CD14-positive monocyte (primary cell): ENCODE data around the gene TKTL1. TPM values are rescaled to one million over a fixed set of nuclear protein-coding genes. Genes with fewer than 3 reads are reported as not detected.

Experiments
- DNase-seq, 3 donors: peaks; one replicate each; pipeline ENCODE4 v3.0.0-alpha.2; 2011 to 2022
- H2AFZ ChIP-seq: 2 replicates; pipeline ENCODE4 v1.6.0; 2012; ENCODE audit warnings: mild to moderate bottlenecking, low read depth, low read length, inconsistent platforms; ENCODE audit not compliant: insufficient read depth, poor library complexity, severe bottlenecking
- H3K27ac ChIP-seq, 2 donors: 1 replicate in 1 of 2; 2 replicates in 1 of 2; pipeline ENCODE4 v1.5.1; 2012 to 2013; ENCODE audit warnings: low read length in 2 of 2, control low read depth in 1 of 2, inconsistent platforms in 1 of 2, low read depth in 1 of 2, mild to moderate bottlenecking in 1 of 2
- H3K27me3 ChIP-seq, 2 donors: one replicate each; pipeline versions ENCODE4 v1.6.0 to v1.6.1; 2011 to 2013; ENCODE audit warnings: low read length in 2 of 2; ENCODE audit not compliant: control insufficient read depth in 2 of 2, insufficient read depth in 2 of 2
- H3K36me3 ChIP-seq, 2 donors: replicated peaks in 1 of 2; 1 replicate in 1 of 2; 2 replicates in 1 of 2; pipeline versions ENCODE4 v1.5.1 to v1.6.1; 2012 to 2013; ENCODE audit warnings: low read length in 2 of 2, control low read depth in 1 of 2, inconsistent platforms in 1 of 2, mild to moderate bottlenecking in 1 of 2; ENCODE audit not compliant: insufficient read depth in 2 of 2, control insufficient read depth in 1 of 2
- H3K4me1 ChIP-seq, 2 donors: 1 replicate in 1 of 2; 2 replicates in 1 of 2; pipeline versions ENCODE4 v1.5.1 to v1.6.1; 2012 to 2013; ENCODE audit warnings: low read length in 2 of 2, control low read depth in 1 of 2, inconsistent platforms in 1 of 2, mild to moderate bottlenecking in 1 of 2, moderate library complexity in 1 of 2; ENCODE audit not compliant: insufficient read depth in 2 of 2, control insufficient read depth in 1 of 2
- H3K4me2 ChIP-seq: replicated peaks from 2 replicates; pipeline ENCODE3; 2012; ENCODE audit warnings: low read length, moderate library complexity, mild to moderate bottlenecking; ENCODE audit not compliant: poor library complexity, severe bottlenecking; ENCODE audit errors: extremely low read depth
- H3K4me3 ChIP-seq, 3 experiments: fragments of 200-600 bp in 1 of 3; sonication (generic) in 1 of 3; replicated peaks in 1 of 3; 1 replicate in 2 of 3; 2 replicates in 1 of 3; pipeline ENCODE4 v1.5.1; 2011 to 2013; ENCODE audit warnings: low read length in 3 of 3, mild to moderate bottlenecking in 3 of 3, control low read depth in 2 of 3, low read depth in 2 of 3, inconsistent platforms in 1 of 3, moderate library complexity in 1 of 3
- H3K79me2 ChIP-seq: 2 replicates; pipeline ENCODE4 v1.6.0; 2012; ENCODE audit warnings: mild to moderate bottlenecking, control low read depth, inconsistent platforms, low read length, moderate library complexity; ENCODE audit not compliant: insufficient read depth
- H3K9ac ChIP-seq: 2 replicates; pipeline ENCODE4 v1.6.0; 2017; ENCODE audit warnings: low read length, mild to moderate bottlenecking; ENCODE audit not compliant: insufficient read depth, poor library complexity, severe bottlenecking
- H3K9me3 ChIP-seq, 2 donors: replicated peaks in 1 of 2; 1 replicate in 1 of 2; 2 replicates in 1 of 2; pipeline versions ENCODE4 v1.5.1 to v1.6.1; 2012 to 2013; ENCODE audit warnings: low read length in 2 of 2, control low read depth in 1 of 2; ENCODE audit not compliant: control insufficient read depth in 1 of 2, insufficient read depth in 1 of 2
- H4K20me1 ChIP-seq: 2 replicates; pipeline ENCODE4 v1.6.0; 2012; ENCODE audit warnings: mild to moderate bottlenecking, low read length, control low read depth, moderate library complexity; ENCODE audit not compliant: insufficient read depth
- H3K27ac Mint-ChIP-seq, 7 donors: one replicate each; pipeline ENCODE4 v1.8.0; 2020; ENCODE audit warnings: mild to moderate bottlenecking in 7 of 7, mixed read lengths in 7 of 7, moderate library complexity in 6 of 7, inconsistent platforms in 2 of 7
- H3K27me3 Mint-ChIP-seq, 3 donors: one replicate each; pipeline ENCODE4 v1.8.0; 2021 to 2022; ENCODE audit warnings: low read depth in 3 of 3, mild to moderate bottlenecking in 3 of 3, mixed read lengths in 3 of 3, moderate library complexity in 3 of 3, inconsistent platforms in 1 of 3
- H3K36me3 Mint-ChIP-seq, 2 donors: one replicate each; pipeline ENCODE4 v1.8.0; 2020; ENCODE audit warnings: mixed read lengths in 2 of 2, inconsistent platforms in 1 of 2, mild to moderate bottlenecking in 1 of 2
- H3K4me1 Mint-ChIP-seq: one replicate; pipeline ENCODE4 v1.8.0; 2020; ENCODE audit warnings: mild to moderate bottlenecking, mixed read lengths
- H3K4me3 Mint-ChIP-seq, 2 donors: one replicate each; pipeline ENCODE4 v1.8.0; 2020; ENCODE audit warnings: mild to moderate bottlenecking in 2 of 2, mixed read lengths in 2 of 2, moderate library complexity in 1 of 2
- H3K9me3 Mint-ChIP-seq, 7 donors: one replicate each; pipeline ENCODE4 v1.8.0; 2020 to 2022; ENCODE audit warnings: mixed read lengths in 7 of 7, mild to moderate bottlenecking in 6 of 7, moderate library complexity in 6 of 7, inconsistent platforms in 2 of 7
- WGBS: methylation state at CpG from one replicate; pipeline ENCODE4 v1.1.5; 2013; ENCODE audit warnings: missing lambda C conversion rate; ENCODE audit not compliant: insufficient coverage; 5-methylcytosine and 5-hydroxymethylcytosine counted together
- intact Hi-C, 2 donors: fragments of 100-400 bp; cut with micrococcal nuclease; formaldehyde crosslinking; loops; one replicate each; pipeline versions ENCODE4 v1.15.0 to v1.15.1; 2023
- polyA plus RNA-seq, 3 donors: library from polyadenylated mRNA; depleted of rRNA in 1 of 3; unstranded in 2 of 3; stranded (reverse) in 1 of 3; fragments of 300-500 nt in 2 of 3; fragments of >200 nt in 1 of 3; fragmentation: Illumina TruSeq in 2 of 3; gene quantifications; 1 replicate in 2 of 3; 2 replicates in 1 of 3; pipeline ENCODE4 v1.2.3, GENCODE V29; 2012 to 2021
- TF ChIP-seq, protein P1 (sequence below): fragments of 200-600 bp; IDR thresholded peaks from one replicate; pipeline ENCODE4 v1.8.0; 2022; ENCODE audit warnings: antibody characterized with exemption, mild to moderate bottlenecking

The TKTL1 gene
- polyA plus RNA-seq, 3 donors, result 0.20 to 1.3 (median 0.60) TPM

DNA sequence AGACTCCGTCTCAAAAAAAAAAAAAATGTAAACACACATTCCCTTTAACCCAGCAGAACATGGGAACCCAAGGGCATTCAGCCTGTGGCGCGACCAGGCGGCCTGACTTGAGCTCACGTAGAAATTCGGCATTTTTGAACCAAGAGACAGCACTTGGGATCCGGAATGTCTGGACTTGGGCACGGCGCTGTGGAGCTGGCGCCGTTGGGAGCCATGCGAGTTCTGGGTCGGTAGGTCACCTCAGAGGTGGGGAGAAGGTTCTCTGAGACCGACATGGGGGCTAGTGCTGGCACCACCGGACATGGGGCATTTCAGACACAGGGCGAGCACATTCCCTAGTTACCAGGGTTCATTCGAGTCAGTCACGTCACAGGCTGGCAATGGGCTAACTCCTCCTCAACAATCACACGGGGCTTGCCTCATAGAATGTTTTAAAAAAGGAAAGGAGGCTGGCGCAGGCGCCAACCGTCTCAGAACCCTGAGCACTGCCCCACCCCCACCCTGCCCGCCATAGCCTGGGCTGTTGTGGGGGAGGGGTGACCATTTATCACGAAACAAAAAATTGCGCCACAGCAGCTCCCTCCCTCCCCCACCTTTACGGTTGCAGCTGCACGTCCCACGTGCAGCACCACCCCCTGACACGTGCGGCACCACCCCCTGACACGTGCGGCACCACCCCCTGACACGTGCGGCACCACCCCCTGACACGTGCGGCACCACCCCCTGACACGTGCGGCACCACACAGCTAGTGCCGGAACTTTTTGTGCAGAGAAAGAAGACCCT is 612 bp upstream of the TKTL1 start, which contains the start of gene TEX28:
TSS of gene TEX28 (minus strand) at position 334 of the 784 bp plus-strand sequence. CDS start 3,007 bp downstream, outside the sequence.
- Histone ChIP-seq H3K4me3 (no peak within 1 kb of the TSS), H3K9me3 (peaks cover 0 to 5% of the 10 kb centered on the region in 2 donors), H3K9ac (no peak within 1 kb of the TSS), H3K36me3 (no peaks in the 10 kb centered on the region), H3K27ac (no peak within 1 kb of the TSS), H3K4me1 (peaks cover 19 to 28% of the 10 kb centered on the region in 2 donors), H3K27me3 (no peaks in the 10 kb centered on the region), H3K4me2 (no peak within 1 kb of the TSS), H4K20me1 (no peaks in the 10 kb centered on the region), H3K79me2 (no peaks in the 10 kb centered on the region), H2AFZ (no peak within 1 kb of the TSS)
- no CpG with 5 or more reads among the region's 39 CpGs for WGBS
- TF ChIP-seq, protein P1, sequence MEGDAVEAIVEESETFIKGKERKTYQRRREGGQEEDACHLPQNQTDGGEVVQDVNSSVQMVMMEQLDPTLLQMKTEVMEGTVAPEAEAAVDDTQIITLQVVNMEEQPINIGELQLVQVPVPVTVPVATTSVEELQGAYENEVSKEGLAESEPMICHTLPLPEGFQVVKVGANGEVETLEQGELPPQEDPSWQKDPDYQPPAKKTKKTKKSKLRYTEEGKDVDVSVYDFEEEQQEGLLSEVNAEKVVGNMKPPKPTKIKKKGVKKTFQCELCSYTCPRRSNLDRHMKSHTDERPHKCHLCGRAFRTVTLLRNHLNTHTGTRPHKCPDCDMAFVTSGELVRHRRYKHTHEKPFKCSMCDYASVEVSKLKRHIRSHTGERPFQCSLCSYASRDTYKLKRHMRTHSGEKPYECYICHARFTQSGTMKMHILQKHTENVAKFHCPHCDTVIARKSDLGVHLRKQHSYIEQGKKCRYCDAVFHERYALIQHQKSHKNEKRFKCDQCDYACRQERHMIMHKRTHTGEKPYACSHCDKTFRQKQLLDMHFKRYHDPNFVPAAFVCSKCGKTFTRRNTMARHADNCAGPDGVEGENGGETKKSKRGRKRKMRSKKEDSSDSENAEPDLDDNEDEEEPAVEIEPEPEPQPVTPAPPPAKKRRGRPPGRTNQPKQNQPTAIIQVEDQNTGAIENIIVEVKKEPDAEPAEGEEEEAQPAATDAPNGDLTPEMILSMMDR, result no peak
- H3K4me3 Mint-ChIP-seq, result peak within 1 kb of the TSS in 1 of 2 donors; percentile 9
- peaks cover 21% of the 10 kb centered on the region for H3K4me1 Mint-ChIP-seq
- intact Hi-C loops, result no loop called here
- H3K27me3 Mint-ChIP-seq, result peaks cover 0 to 8% (median 0%) of the 10 kb centered on the region in 3 donors
- peak within 1 kb of the TSS in 3 of 7 donors; percentile 2 to 82 (median 58) for H3K27ac Mint-ChIP-seq
- H3K9me3 Mint-ChIP-seq, result peaks cover 0 to 26% (median 8%) of the 10 kb centered on the region in 7 donors
- DNase-seq, result peak in 2 of 3 donors; percentile 52 to 55
- no peaks in the 10 kb centered on the region for H3K36me3 Mint-ChIP-seq

DNA sequence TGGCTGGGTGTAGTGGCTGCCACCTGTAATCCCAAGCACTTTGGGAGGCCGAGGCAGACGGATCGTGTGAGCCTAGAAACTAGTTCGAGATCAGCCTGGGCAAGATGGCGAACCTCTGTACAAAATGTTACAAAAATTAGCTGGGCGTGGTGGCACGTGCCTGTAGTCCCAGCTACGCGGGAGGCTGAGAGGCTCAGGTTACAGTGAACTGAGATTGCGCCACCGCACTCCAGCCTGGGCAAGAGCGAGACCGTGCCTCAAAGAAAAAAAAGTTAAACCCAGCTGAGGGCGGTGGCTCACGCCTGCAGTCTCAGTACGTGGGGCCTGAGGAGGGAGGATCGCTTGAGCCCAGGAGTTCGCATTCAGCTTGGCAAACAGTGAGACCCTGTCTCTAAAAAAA is 1.1 kb downstream of the TKTL1 start:
- Mint-ChIP-seq H3K9me3 (peaks cover 0 to 26% (median 8%) of the 10 kb centered on the region in 7 donors), H3K36me3 (no peaks in the 10 kb centered on the region), H3K27me3 (peaks cover 0 to 12% (median 0%) of the 10 kb centered on the region in 3 donors), H3K27ac (peak overlapping the region in 3 of 7 donors; percentile 59 to 81 (median 69)), H3K4me1 (peaks cover 33% of the 10 kb centered on the region), H3K4me3 (peak overlapping the region in 1 of 2 donors; percentile 37)
- Histone ChIP-seq H3K79me2 (no peaks in the 10 kb centered on the region), H3K9ac (no peak overlapping the region), H3K27ac (no peak overlapping the region), H3K36me3 (no peaks in the 10 kb centered on the region), H3K9me3 (peaks cover 0 to 5% of the 10 kb centered on the region in 2 donors), H3K4me3 (no peak overlapping the region), H3K4me1 (peaks cover 33 to 45% of the 10 kb centered on the region in 2 donors), H3K4me2 (no peak overlapping the region), H4K20me1 (no peaks in the 10 kb centered on the region), H3K27me3 (no peaks in the 10 kb centered on the region), H2AFZ (no peak overlapping the region)
- TF ChIP-seq, protein P1, result no peak
- no peak for DNase-seq
- WGBS, result 57% methylated on average over 6 of the region's 18 CpGs
- intact Hi-C loops, result no loop called here
